Gastroesophageal sphincter (tissue), 4 donors: ENCODE results near the gene SAA1. TPM values are rescaled to one million over a fixed set of nuclear protein-coding genes. Genes with fewer than 3 reads are reported as not detected.
"Not testable (repeated sequence)": the region's sequence is repeated elsewhere in the genome, so short reads cannot be mapped to it uniquely, and the experiment has no call there.

Experiments
- ATAC-seq: fragments of 150-250 bp; one replicate; pipeline ENCODE4 v1.9.1; 2016; ENCODE audit warnings: mild to moderate bottlenecking, moderate library complexity
- H3K27ac ChIP-seq, 4 donors: fragments of 200-600 bp; sonication (generic) in 3 of 4; 1 replicate in 3 of 4; 2 replicates in 1 of 4; pipeline ENCODE4 v1.5.1; 2016 to 2019
- H3K27me3 ChIP-seq: fragments of 200-600 bp; sonication (generic); one replicate; pipeline ENCODE4 v1.5.1; 2019
- H3K36me3 ChIP-seq, 2 donors: fragments of 200-600 bp; sonication (generic); one replicate each; pipeline ENCODE4 v1.5.1; 2019; ENCODE audit warnings: control low read depth in 1 of 2
- H3K4me1 ChIP-seq, 3 donors: fragments of 200-600 bp; sonication (generic); 1 replicate in 2 of 3; 2 replicates in 1 of 3; pipeline ENCODE4 v1.5.1; 2016 to 2019; ENCODE audit warnings: control low read depth in 2 of 3
- H3K4me3 ChIP-seq, 2 donors: fragments of 200-600 bp; sonication (generic); one replicate each; pipeline ENCODE4 v1.5.1; 2019; ENCODE audit warnings: mild to moderate bottlenecking in 1 of 2, moderate library complexity in 1 of 2
- H3K9me3 ChIP-seq, 3 donors: fragments of 200-600 bp; sonication (generic); one replicate each; pipeline ENCODE4 v1.5.1; 2017 to 2019; ENCODE audit warnings: control low read depth in 2 of 3
- CTCF ChIP-seq, 4 experiments: fragments of 200-600 bp in 2 of 4; fragments of 450-650 bp in 2 of 4; sonication (generic) in 1 of 4; IDR thresholded peaks; one replicate each; pipeline ENCODE4 v1.5.1; 2017 to 2019; ENCODE audit warnings: antibody characterized with exemption in 4 of 4, mild to moderate bottlenecking in 2 of 4, moderate library complexity in 2 of 4
- EP300 ChIP-seq: sonication (generic); formaldehyde crosslinking; IDR thresholded peaks from one replicate; pipeline ENCODE4 v1.6.1; 2017; ENCODE audit warnings: antibody characterized with exemption, mild to moderate bottlenecking
- POLR2A ChIP-seq, 2 donors: fragments of 450-650 bp; IDR thresholded peaks; one replicate each; pipeline ENCODE4 v1.6.1; 2017; ENCODE audit warnings: antibody characterized with exemption in 2 of 2, mild to moderate bottlenecking in 2 of 2, moderate library complexity in 1 of 2
- POLR2AphosphoS5 ChIP-seq: sonication (generic); formaldehyde crosslinking; IDR thresholded peaks from one replicate; pipeline ENCODE4 v1.6.1; 2017; ENCODE audit warnings: antibody characterized with exemption
- WGBS, 2 donors: methylation state at CpG; one replicate each; pipeline ENCODE4 v1.1.5; 2018; ENCODE audit warnings: low coverage in 1 of 2; 5-methylcytosine and 5-hydroxymethylcytosine counted together
- total RNA-seq, 4 donors: library from RNA; depleted of rRNA; stranded (reverse); fragments of >200 nt; gene quantifications; one replicate each; pipeline ENCODE4 v1.1.0, GENCODE V29; 2016

Gene SAA1
- total RNA-seq, 4 donors from 2014 or later, result 3.6 to 71.7 (median 32.3) TPM; not detected in 1

DNA sequence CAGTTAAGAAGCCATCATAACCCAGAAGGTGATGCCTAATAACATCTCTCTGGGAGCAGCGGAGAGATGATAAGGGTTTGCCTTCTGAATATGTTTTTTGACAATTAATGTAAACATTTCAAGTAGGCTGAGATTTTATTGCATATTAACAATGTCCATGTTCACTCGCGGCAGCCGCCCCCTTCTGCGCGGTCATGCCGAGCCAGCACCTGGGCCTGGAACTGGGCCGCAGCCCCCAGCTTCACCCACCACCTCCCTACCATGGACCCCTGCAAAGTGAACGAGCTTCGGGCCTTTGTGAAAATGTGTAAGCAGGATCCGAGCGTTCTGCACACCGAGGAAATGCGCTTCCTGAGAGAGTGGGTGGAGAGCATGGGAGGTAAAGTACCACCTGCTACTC is 4.3 kb upstream of the SAA1 start:
- TF ChIP-seq POLR2AphosphoS5 (no peak), EP300 (no peak), CTCF (IDR thresholded peaks at IDR 0.05) (no peak), POLR2A (IDR thresholded peaks at IDR 0.05) (no peak)
- Histone ChIP-seq H3K36me3 (no peaks in the 10 kb centered on the region), H3K9me3 (no peaks in the 10 kb centered on the region), H3K4me3 (no peak overlapping the region), H3K27me3 (no peaks in the 10 kb centered on the region), H3K27ac (no peak overlapping the region), H3K4me1 (no peaks in the 10 kb centered on the region)
- ATAC-seq, result no peak
- WGBS, 2 donors, result 80 to 86% methylated on average over 1 to 6 of the region's 14 CpGs

DNA sequence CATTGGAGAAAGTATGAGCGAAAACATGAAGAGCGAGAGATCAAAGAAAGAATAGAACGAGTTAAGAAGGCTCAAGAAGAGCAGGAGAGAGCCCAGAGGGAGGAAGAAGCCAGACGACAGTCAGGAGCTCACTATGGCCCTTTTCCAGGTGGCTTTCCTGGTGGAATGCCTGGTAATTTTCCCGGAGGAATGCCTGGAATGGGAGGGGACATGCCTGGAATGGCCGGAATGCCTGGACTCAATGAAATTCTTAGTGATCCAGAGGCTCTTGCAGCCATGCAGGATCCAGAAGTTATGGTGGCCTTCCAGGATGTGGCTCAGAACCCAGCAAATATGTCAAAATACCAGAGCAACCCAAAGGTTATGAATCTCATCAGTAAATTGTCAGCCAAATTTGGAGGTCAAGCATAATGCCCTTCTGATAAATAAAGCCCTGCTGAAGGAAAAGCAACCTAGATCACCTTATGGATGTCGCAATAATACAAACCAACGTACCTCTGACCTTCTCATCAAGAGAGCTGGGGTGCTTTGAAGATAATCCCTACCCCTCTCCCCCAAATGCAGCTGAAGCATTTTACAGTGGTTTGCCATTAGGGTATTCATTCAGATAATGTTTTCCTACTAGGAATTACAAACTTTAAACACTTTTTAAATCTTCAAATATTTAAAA is 3.2 kb upstream of the SAA1 start:
- not testable (repeated sequence) for ATAC-seq, H3K27ac ChIP-seq, H3K4me1 ChIP-seq, H3K27me3 ChIP-seq, H3K9me3 ChIP-seq, H3K4me3 ChIP-seq, H3K36me3 ChIP-seq
- 27 to 69% methylated on average over 3 to 8 of the region's 8 CpGs for WGBS, 2 donors

GRCh38 chr11:18264035-18264434 is 2.0 kb upstream of the SAA1 start:
- no peaks in the 10 kb centered on the region for H3K36me3 ChIP-seq
- H3K27me3 ChIP-seq, result no peaks in the 10 kb centered on the region
- TF ChIP-seq CTCF (IDR thresholded peaks at IDR 0.05), result no peak
- TF ChIP-seq POLR2AphosphoS5, result no peak
- no peak for TF ChIP-seq POLR2A (IDR thresholded peaks at IDR 0.05)
- no peak for TF ChIP-seq EP300
- H3K4me1 ChIP-seq, result no peaks in the 10 kb centered on the region
- ATAC-seq, result no peak
- no peak overlapping the region for H3K4me3 ChIP-seq
- 65 to 72% methylated on average over 3 to 4 of the region's 4 CpGs for WGBS, 2 donors
- no peak overlapping the region for H3K27ac ChIP-seq
- no peaks in the 10 kb centered on the region for H3K9me3 ChIP-seq

DNA sequence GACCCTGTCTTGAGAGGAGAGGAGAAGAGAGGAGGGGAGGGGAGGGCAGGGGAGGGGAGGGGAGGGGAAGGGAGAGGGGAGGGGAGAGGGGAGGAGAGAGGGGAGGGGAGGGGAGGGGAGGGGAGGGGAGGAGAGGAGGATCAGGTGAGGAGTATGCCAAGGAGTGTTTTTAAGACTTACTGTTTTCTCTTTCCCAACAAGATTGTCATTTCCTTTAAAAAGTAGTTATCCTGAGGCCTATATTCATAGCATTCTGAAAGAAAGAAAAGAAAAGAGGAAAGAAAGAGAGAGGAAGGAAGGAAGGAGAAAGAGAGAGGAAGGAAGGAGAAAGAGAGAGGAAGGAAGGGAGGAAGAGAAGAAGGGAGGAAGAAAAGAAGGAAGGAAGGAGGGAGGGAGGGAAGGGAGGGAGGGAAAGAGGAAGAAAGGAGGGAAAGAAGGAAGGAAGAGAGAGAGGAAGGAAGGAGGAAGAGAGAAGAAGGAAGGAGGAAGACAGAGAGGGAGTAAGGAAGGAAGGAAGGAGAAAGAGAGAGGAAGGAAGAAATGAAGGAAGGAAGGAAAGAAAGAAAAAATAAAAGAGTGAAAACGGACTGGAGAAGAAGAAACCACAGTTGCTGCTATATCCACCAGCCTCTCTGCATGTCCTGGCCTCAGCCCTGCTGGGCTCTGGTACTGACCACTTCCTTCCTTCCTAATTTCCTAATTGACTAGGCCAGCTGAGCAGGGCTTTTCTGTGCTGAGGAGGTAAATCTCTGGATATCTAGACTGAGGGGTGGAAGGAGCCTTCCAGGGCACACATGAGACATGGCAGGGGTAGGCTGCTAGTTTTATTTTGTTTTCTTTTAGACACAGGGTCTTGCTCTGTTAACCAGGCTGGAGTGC is 1.1 kb upstream of the SAA1 start:
- no peak overlapping the region for H3K4me3 ChIP-seq
- no peak for TF ChIP-seq POLR2A (IDR thresholded peaks at IDR 0.05)
- no peak for TF ChIP-seq CTCF (IDR thresholded peaks at IDR 0.05)
- TF ChIP-seq POLR2AphosphoS5, result no peak
- TF ChIP-seq EP300, result no peak
- no peaks in the 10 kb centered on the region for H3K36me3 ChIP-seq
- H3K9me3 ChIP-seq, result no peaks in the 10 kb centered on the region
- no peak for ATAC-seq
- no peak overlapping the region for H3K27ac ChIP-seq
- no peaks in the 10 kb centered on the region for H3K4me1 ChIP-seq
- no peaks in the 10 kb centered on the region for H3K27me3 ChIP-seq
- 40 to 67% methylated on average over 1 of the region's 1 CpG for WGBS, 2 donors

- WGBS, 2 donors, result 40% methylated on average over 1 of the region's 10 CpGs; no CpG with 5 or more reads in 1 of the 2 donors
- H3K27ac ChIP-seq, H3K9me3 ChIP-seq, H3K36me3 ChIP-seq, H3K27me3 ChIP-seq, H3K4me3 ChIP-seq, H3K4me1 ChIP-seq, ATAC-seq: not testable (repeated sequence)
Observed at GRCh38 chr11:18267335-18268133, 1.5 kb downstream of the SAA1 start.

GRCh38 chr11:18269252-18269651 is 3.2 kb downstream of the SAA1 start:
- ATAC-seq, H3K27ac ChIP-seq: not testable (repeated sequence)
- WGBS, 2 donors, result no CpG with 5 or more reads among the region's 5 CpGs

More at GRCh38 chr11:18269252-18269651, 3.2 kb downstream of the SAA1 start:
- not testable (repeated sequence) for H3K4me3 ChIP-seq, H3K4me1 ChIP-seq, H3K9me3 ChIP-seq, H3K36me3 ChIP-seq, H3K27me3 ChIP-seq
